ENCODE results near the gene RTN3. TPM values are rescaled to one million over a fixed set of nuclear protein-coding genes. Genes with fewer than 3 reads are reported as not detected.

The RTN3 gene
- total RNA-seq, 1 experiment from 2014 or later: 173 TPM

DNA sequence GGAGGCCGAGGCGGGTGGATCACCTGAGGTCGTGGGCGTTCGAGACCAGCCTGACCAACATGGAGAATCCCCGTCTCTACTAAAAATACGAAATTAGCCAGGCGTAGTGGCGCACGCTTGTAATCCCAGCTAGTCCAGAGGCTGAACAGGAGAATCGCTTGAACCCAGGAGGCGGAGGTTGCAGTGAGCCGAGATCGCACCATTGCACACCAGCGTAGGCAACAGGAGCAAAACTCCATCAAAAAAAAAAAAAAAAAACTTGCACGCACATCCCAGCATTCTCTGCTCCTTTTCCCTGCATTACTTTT is 9.2 kb upstream of the RTN3 start:
- Histone ChIP-seq H2BK20ac (ENCODE audit: low read depth, low read length, poor library complexity, severe bottlenecking) (no peak overlapping the region), H3K27me3 (ENCODE audit: insufficient read depth, low read length) (no peaks in the 10 kb centered on the region), H3K14ac (ENCODE audit: insufficient read depth, low read length) (no peak overlapping the region), H3K9ac (ENCODE audit: extremely low read depth, insufficient read length, low read length) (no peak overlapping the region), H3K9me3 (ENCODE audit: control insufficient read depth, low read depth, low read length) (no peaks in the 10 kb centered on the region), H3K4ac (ENCODE audit: low read depth, low read length) (no peak overlapping the region), H3K23ac (ENCODE audit: insufficient read length, low read depth, low read length) (no peak overlapping the region), H2BK120ac (ENCODE audit: low read depth, low read length, poor library complexity, severe bottlenecking) (no peak overlapping the region), H3K79me2 (ENCODE audit: insufficient read depth, low read length) (peaks cover 3% of the 10 kb centered on the region; the same call in 1 of the 2 replicates), H4K5ac (ENCODE audit: insufficient read length, low read depth, low read length) (no peak overlapping the region), H3K4me2 (ENCODE audit: insufficient read depth, insufficient read length, low read length) (no peak overlapping the region), H2BK15ac (ENCODE audit: low read depth, low read length) (no peak overlapping the region; the same call in 1 of the 2 replicates), H3K56ac (ENCODE audit: insufficient read length, low read depth, low read length) (no peak overlapping the region), H2AFZ (ENCODE audit: low read length) (no peak overlapping the region), H4K91ac (ENCODE audit: insufficient read length, low read depth, low read length) (no peak overlapping the region), H3K27ac (ENCODE audit: insufficient read length, low read depth, low read length) (no peak overlapping the region), H2BK12ac (ENCODE audit: insufficient read length, low read depth, low read length) (no peak overlapping the region), H2BK5ac (ENCODE audit: insufficient read length, low read length) (no peak overlapping the region), H4K20me1 (ENCODE audit: control insufficient read depth, insufficient read depth, insufficient read length) (no peaks in the 10 kb centered on the region), H3K4me1 (ENCODE audit: insufficient read depth, low read length) (no peaks in the 10 kb centered on the region; the same call in 1 of the 2 replicates), H4K8ac (replicated peaks; ENCODE audit: insufficient read length, low read depth, low read length) (no peak overlapping the region), H3K23me2 (ENCODE audit: insufficient read length, low read depth, low read length, poor library complexity, severe bottlenecking) (peaks cover 7% of the 10 kb centered on the region), H3T11ph (ENCODE audit: low read length) (no peak overlapping the region), H3K18ac (ENCODE audit: insufficient read length, low read depth, low read length) (no peak overlapping the region), H3K79me1 (ENCODE audit: insufficient read depth, low read depth, low read length, poor library complexity, severe bottlenecking) (peaks cover 3% of the 10 kb centered on the region), H2AK5ac (ENCODE audit: insufficient read length, low read length) (no peak overlapping the region)
- H3K4me1 Mint-ChIP-seq: peaks cover 17 to 21% of the 10 kb centered on the region in 2 experiments
- no peak for DNase-seq
- H3K27ac Mint-ChIP-seq: no peak overlapping the region; a peak in 1 of 7 replicates
- H3K36me3 Mint-ChIP-seq (ENCODE audit: insufficient read depth in 1 of 3, low read depth in 3 of 3): peaks cover 0 to 14% (median 3%) of the 10 kb centered on the region in 3 experiments; a peak in 5 of 7 replicates
- H3K9me3 Mint-ChIP-seq: peaks cover 4 to 9% of the 10 kb centered on the region in 2 experiments; a peak in 3 of 5 replicates
- H3K4me3 Mint-ChIP-seq: peak overlapping the region in 1 of 2 experiments; percentile 71; a peak in 1 of 5 replicates
- H3K27me3 Mint-ChIP-seq (ENCODE audit: low read depth): peaks cover 12% of the 10 kb centered on the region
- WGBS (ENCODE audit: extremely low coverage, insufficient read length, low lambda C conversion rate): no CpG with 5 or more reads among the region's 16 CpGs
- TF ChIP-seq, protein P1, sequence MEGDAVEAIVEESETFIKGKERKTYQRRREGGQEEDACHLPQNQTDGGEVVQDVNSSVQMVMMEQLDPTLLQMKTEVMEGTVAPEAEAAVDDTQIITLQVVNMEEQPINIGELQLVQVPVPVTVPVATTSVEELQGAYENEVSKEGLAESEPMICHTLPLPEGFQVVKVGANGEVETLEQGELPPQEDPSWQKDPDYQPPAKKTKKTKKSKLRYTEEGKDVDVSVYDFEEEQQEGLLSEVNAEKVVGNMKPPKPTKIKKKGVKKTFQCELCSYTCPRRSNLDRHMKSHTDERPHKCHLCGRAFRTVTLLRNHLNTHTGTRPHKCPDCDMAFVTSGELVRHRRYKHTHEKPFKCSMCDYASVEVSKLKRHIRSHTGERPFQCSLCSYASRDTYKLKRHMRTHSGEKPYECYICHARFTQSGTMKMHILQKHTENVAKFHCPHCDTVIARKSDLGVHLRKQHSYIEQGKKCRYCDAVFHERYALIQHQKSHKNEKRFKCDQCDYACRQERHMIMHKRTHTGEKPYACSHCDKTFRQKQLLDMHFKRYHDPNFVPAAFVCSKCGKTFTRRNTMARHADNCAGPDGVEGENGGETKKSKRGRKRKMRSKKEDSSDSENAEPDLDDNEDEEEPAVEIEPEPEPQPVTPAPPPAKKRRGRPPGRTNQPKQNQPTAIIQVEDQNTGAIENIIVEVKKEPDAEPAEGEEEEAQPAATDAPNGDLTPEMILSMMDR (conservative IDR thresholded peaks at IDR 0.05): no peak
